CD4-positive, alpha-beta T cell treated with Interleukin-12 subunit alpha and Interleukin-12 subunit beta, for 1 hour (primary cell): Measurements from ENCODE around the gene LMNTD2.
A peak's percentile ranks its signal among the peaks of the same experiment; 100 is the strongest.

Experiments used
- DNase-seq: peaks from one replicate; pipeline ENCODE4 v3.0.0-alpha.2; 2020

LMNTD2 gene

GRCh38 chr11:506995-507726 lies 53.4 kb downstream of the LMNTD2 start, which contains the start of gene RNH1:
RNH1 (minus strand) TSS chr11:507242; CDS start chr11:502162, 5,080 bp downstream.
- peak; percentile 98 for DNase-seq

GRCh38 chr11:506238-506994 lies 54.1 kb downstream of the LMNTD2 start:
- peak; percentile 97 for DNase-seq

- no peak for DNase-seq
Observed at GRCh38 chr11:504994-505344, 55.6 kb downstream of the LMNTD2 start.
